Activated CD8-positive, alpha-beta memory T cell treated with anti-CD3 and anti-CD28 coated beads for 36 hours (primary cell): ENCODE data around the gene LPAR3. TPM values are rescaled to one million over a fixed set of nuclear protein-coding genes. Genes with fewer than 3 reads are reported as not detected.

Experiments
- CTCF ChIA-PET: fragments of 350-600 bp; sonication (Branson Sonifier 250); formaldehyde crosslinking; loops from one replicate; lab custom pipeline; 2021; ENCODE audit warnings: antibody characterized with exemption; lab: Charles Lee
- POLR2A ChIA-PET: fragments of 350-600 bp; sonication (Branson Sonifier 250); formaldehyde crosslinking; loops from one replicate; lab custom pipeline; 2021; ENCODE audit warnings: antibody characterized with exemption; lab: Charles Lee
- total RNA-seq, 2 experiments: library from RNA; stranded (reverse); gene quantifications; one replicate each; pipeline ENCODE4 v1.2.3, GENCODE V29; 2021

The LPAR3 gene
- total RNA-seq, 2 experiments from 2014 or later = 0.84 to 0.92 TPM

GRCh38 chr1:84840346-84840745, 52.7 kb downstream of the LPAR3 start:
- ChIA-PET CTCF (no interaction called here), POLR2A (no interaction called here)

- ChIA-PET POLR2A (no interaction called here), CTCF (no interaction called here)
These were observed 53.5 kb downstream of the LPAR3 start for GRCh38 chr1:84839544-84839943.

GRCh38 chr1:84836145-84836544, 56.9 kb downstream of the LPAR3 start:
- POLR2A ChIA-PET = no interaction called here
- CTCF ChIA-PET = interaction anchor here (0.7 kb wide), 1 partner anchor 17 kb away, joined by 3 read pairs; no protein-coding TSS in a partner anchor

GRCh38 chr1:84835169-84835568, 57.8 kb downstream of the LPAR3 start:
- CTCF ChIA-PET = no interaction called here
- POLR2A ChIA-PET = no interaction called here

- CTCF ChIA-PET = no interaction called here
- POLR2A ChIA-PET = no interaction called here
These were observed 58.5 kb downstream of the LPAR3 start for GRCh38 chr1:84834419-84835064.

GRCh38 chr1:84833194-84833593, 59.8 kb downstream of the LPAR3 start:
- POLR2A ChIA-PET = no interaction called here
- CTCF ChIA-PET = no interaction called here

GRCh38 chr1:84830136-84830535, 62.9 kb downstream of the LPAR3 start:
- ChIA-PET CTCF (no interaction called here), POLR2A (no interaction called here)

GRCh38 chr1:84827976-84828375, 65.0 kb downstream of the LPAR3 start:
- ChIA-PET CTCF (interaction anchor here (0.7 kb wide), 1 partner anchor 46 kb away, joined by 3 read pairs; no protein-coding TSS in a partner anchor), POLR2A (no interaction called here)

GRCh38 chr1:84827555-84827954, 65.5 kb downstream of the LPAR3 start:
- CTCF ChIA-PET = interaction anchor here (0.7 kb wide), 1 partner anchor 45 kb away, joined by 3 read pairs; no protein-coding TSS in a partner anchor
- POLR2A ChIA-PET = no interaction called here

GRCh38 chr1:84825161-84825560, 67.8 kb downstream of the LPAR3 start:
- CTCF ChIA-PET = interaction anchor here (0.7 kb wide), 1 partner anchor 17 kb away, joined by 3 read pairs; no protein-coding TSS in a partner anchor

GRCh38 chr1:84823991-84824390, 69.0 kb downstream of the LPAR3 start:
- POLR2A ChIA-PET = no interaction called here

More at GRCh38 chr1:84825161-84825560, 67.8 kb downstream of the LPAR3 start:
- POLR2A ChIA-PET = no interaction called here

GRCh38 chr1:84823511-84823910, 69.5 kb downstream of the LPAR3 start:
- ChIA-PET POLR2A (no interaction called here), CTCF (no interaction called here)

More at GRCh38 chr1:84823991-84824390, 69.0 kb downstream of the LPAR3 start:
- CTCF ChIA-PET = no interaction called here

GRCh38 chr1:84810343-84810742, 82.7 kb downstream of the LPAR3 start:
- CTCF ChIA-PET = no interaction called here
- POLR2A ChIA-PET = no interaction called here

- ChIA-PET POLR2A (no interaction called here), CTCF (no interaction called here)
These were observed 84.0 kb downstream of the LPAR3 start for GRCh38 chr1:84809023-84809422.

- ChIA-PET CTCF (interaction anchor here (1.0 kb wide), 1 partner anchor 21 kb away, joined by 3 read pairs; no protein-coding TSS in a partner anchor), POLR2A (no interaction called here)
These were observed 89.4 kb downstream of the LPAR3 start for GRCh38 chr1:84803604-84804003.

GRCh38 chr1:84802567-84803232, 90.3 kb downstream of the LPAR3 start:
- ChIA-PET POLR2A (no interaction called here), CTCF (interaction anchor here (1.0 kb wide), 1 partner anchor 20 kb away, joined by 3 read pairs; no protein-coding TSS in a partner anchor)

- ChIA-PET POLR2A (no interaction called here), CTCF (no interaction called here)
These were observed 92.6 kb downstream of the LPAR3 start for GRCh38 chr1:84800090-84801073.

- ChIA-PET POLR2A (no interaction called here), CTCF (interaction anchor here (1.3 kb wide), 1 partner anchor 15 kb away, joined by 4 read pairs; no protein-coding TSS in a partner anchor)
These were observed 95.4 kb downstream of the LPAR3 start for GRCh38 chr1:84797603-84798002.

- CTCF ChIA-PET = no interaction called here
- POLR2A ChIA-PET = no interaction called here
These were observed 96.9 kb downstream of the LPAR3 start for GRCh38 chr1:84795966-84796600.
